Neural cell (in vitro differentiated cells): ENCODE results near the gene APBA2. TPM values are rescaled to one million over a fixed set of nuclear protein-coding genes. Genes with fewer than 3 reads are reported as not detected.

ENCODE experiments used
- H2AFZ ChIP-seq: fragments of 200-600, 300-800 bp; sonication (generic), shearing (Covaris generic); 2 replicates; pipeline ENCODE4 v1.6.0; 2014; ENCODE audit warnings: low read depth, mild to moderate bottlenecking, antibody characterized with exemption, low read length, moderate library complexity
- H3F3A ChIP-seq: fragments of 200-600 bp; shearing (Covaris generic); 2 replicates; pipeline ENCODE4 v1.6.1; 2016; ENCODE audit warnings: mild to moderate bottlenecking, moderate library complexity, mixed read lengths, antibody characterized with exemption, low read length; ENCODE audit not compliant: insufficient read depth, poor library complexity, severe bottlenecking
- H3K27ac ChIP-seq: fragments of 200-600, 300-800 bp; sonication (generic), shearing (Covaris generic); 2 replicates; pipeline ENCODE4 v1.5.1; 2014; ENCODE audit warnings: mild to moderate bottlenecking, low read length, moderate library complexity
- H3K27me3 ChIP-seq: fragments of 300-800, 200-600 bp; sonication (generic), shearing (Covaris generic); 2 replicates; pipeline ENCODE4 v1.6.0; 2014; ENCODE audit warnings: mild to moderate bottlenecking, low read depth, low read length, moderate library complexity; ENCODE audit not compliant: insufficient read depth
- H3K36me3 ChIP-seq: fragments of 300-800, 200-600 bp; sonication (generic), shearing (Covaris generic); 2 replicates; pipeline ENCODE4 v1.5.1; 2014; ENCODE audit warnings: mild to moderate bottlenecking, antibody characterized with exemption, low read length, moderate library complexity; ENCODE audit not compliant: insufficient read depth
- H3K4me2 ChIP-seq: fragments of 300-800, 200-600 bp; sonication (generic), shearing (Covaris generic); 2 replicates; pipeline ENCODE4 v1.6.0; 2014; ENCODE audit warnings: mild to moderate bottlenecking, low read length
- H3K4me3 ChIP-seq: fragments of 300-800, 200-600 bp; sonication (generic), shearing (Covaris generic); 2 replicates; pipeline ENCODE4 v1.5.1; 2014; ENCODE audit warnings: mild to moderate bottlenecking, low read length, moderate library complexity
- H3K79me2 ChIP-seq: fragments of 200-600 bp; shearing (Covaris generic); replicated peaks from 2 replicates; pipeline ENCODE4 v1.6.0; 2014; ENCODE audit warnings: mild to moderate bottlenecking, low read length, moderate library complexity; ENCODE audit not compliant: insufficient read depth
- H3K9ac ChIP-seq: fragments of 300-800, 200-600 bp; sonication (generic), shearing (Covaris generic); 2 replicates; pipeline ENCODE4 v1.6.1; 2016; ENCODE audit warnings: mild to moderate bottlenecking, low read length, mixed read lengths
- H3K9me2 ChIP-seq: fragments of 200-600 bp; shearing (Covaris generic); 2 replicates; pipeline ENCODE4 v1.6.1; 2016; ENCODE audit warnings: mild to moderate bottlenecking, low read length, mixed read lengths; ENCODE audit not compliant: insufficient read depth
- H3K9me3 ChIP-seq: fragments of 200-600, 300-800 bp; sonication (generic), shearing (Covaris generic); 2 replicates; pipeline ENCODE4 v1.6.1; 2016; ENCODE audit warnings: mild to moderate bottlenecking, mixed run types, low read length, moderate library complexity, mixed read lengths
- H4K20me1 ChIP-seq: fragments of 200-600 bp; shearing (Covaris generic); 2 replicates; pipeline ENCODE4 v1.6.1; 2016; ENCODE audit warnings: mild to moderate bottlenecking, mixed run types; ENCODE audit not compliant: insufficient read depth
- CTCF ChIP-seq: fragments of 450-650 bp; IDR thresholded peaks from 2 replicates; pipeline ENCODE4 v1.5.1; 2014; ENCODE audit warnings: antibody characterized with exemption, mild to moderate bottlenecking, moderate library complexity; ENCODE audit not compliant: poor library complexity, severe bottlenecking
- EP300 ChIP-seq: fragments of 450-650 bp; conservative IDR thresholded peaks from 2 replicates; pipeline ENCODE4 v1.6.1; 2014; ENCODE audit warnings: antibody characterized with exemption, mild to moderate bottlenecking, moderate library complexity; ENCODE audit not compliant: poor library complexity, severe bottlenecking
- EZH2 ChIP-seq: fragments of 200-600, 300-800 bp; shearing (Covaris generic), sonication (generic); IDR thresholded peaks from 2 replicates; pipeline ENCODE4 v1.6.1; 2014; ENCODE audit warnings: antibody characterized with exemption, low read length, borderline replicate concordance, mild to moderate bottlenecking; ENCODE audit not compliant: insufficient read depth, poor library complexity, severe bottlenecking
- MXI1 ChIP-seq: fragments of 450-650 bp; conservative IDR thresholded peaks from 2 replicates; pipeline ENCODE4 v1.6.1; 2014; ENCODE audit warnings: antibody characterized with exemption, mild to moderate bottlenecking; ENCODE audit not compliant: poor library complexity, severe bottlenecking
- POLR2AphosphoS5 ChIP-seq: IDR thresholded peaks from 2 replicates; pipeline ENCODE4 v1.6.1; 2012
- RAD21 ChIP-seq: fragments of 450-650 bp; conservative IDR thresholded peaks from 2 replicates; pipeline ENCODE4 v1.6.1; 2014; ENCODE audit warnings: antibody characterized with exemption, mild to moderate bottlenecking, moderate library complexity
- SMC3 ChIP-seq: fragments of 450-650 bp; conservative IDR thresholded peaks from 2 replicates; pipeline ENCODE4 v1.6.1; 2014; ENCODE audit warnings: antibody characterized with exemption, mild to moderate bottlenecking, moderate library complexity; ENCODE audit not compliant: poor library complexity
- TAF1 ChIP-seq: IDR thresholded peaks from 2 replicates; pipeline ENCODE4 v1.6.1; 2012; ENCODE audit warnings: low read depth
- polyA plus RNA-seq: library from polyadenylated mRNA; depleted of rRNA; stranded (reverse); fragments of >200 nt; gene quantifications from 2 replicates; pipeline ENCODE4 v1.2.3, GENCODE V29; 2014
- TF ChIP-seq, protein P1 (sequence below): IDR thresholded peaks from 2 replicates; pipeline ENCODE4 v1.6.1; 2012; ENCODE audit warnings: borderline replicate concordance

APBA2 gene
- polyA plus RNA-seq, 1 donor from 2014 or later, result 134 TPM

DNA sequence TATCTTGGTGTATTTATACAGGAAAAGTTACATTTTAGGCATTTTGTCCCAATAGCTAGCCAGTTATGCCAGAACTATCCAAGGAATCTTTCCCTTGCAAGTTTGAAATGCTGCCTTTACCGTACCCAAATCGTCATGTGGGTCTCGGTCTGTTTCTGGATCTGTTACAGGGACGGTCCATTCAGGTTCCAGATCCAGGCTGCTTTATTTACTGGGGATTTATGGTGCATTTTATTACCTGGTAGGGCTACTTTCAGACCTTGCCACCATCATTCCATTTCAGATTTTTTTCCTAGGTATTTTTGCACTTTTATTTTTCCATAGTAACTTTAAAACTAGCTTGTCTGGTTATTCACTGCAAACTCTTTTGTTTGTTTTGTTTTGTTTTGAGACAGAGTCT is 197.4 kb downstream of the APBA2 start:
- Histone ChIP-seq H3K9me2 (no peaks in the 10 kb centered on the region), H4K20me1 (no peaks in the 10 kb centered on the region), H3K4me3 (no peak overlapping the region), H3K9ac (no peak overlapping the region), H3K79me2 (no peaks in the 10 kb centered on the region), H3K27ac (no peak overlapping the region), H3K27me3 (no peaks in the 10 kb centered on the region), H2AFZ (no peak overlapping the region), H3F3A (no peaks in the 10 kb centered on the region), H3K4me2 (no peak overlapping the region), H3K9me3 (no peaks in the 10 kb centered on the region), H3K36me3 (no peaks in the 10 kb centered on the region)
- TF ChIP-seq, protein P1, sequence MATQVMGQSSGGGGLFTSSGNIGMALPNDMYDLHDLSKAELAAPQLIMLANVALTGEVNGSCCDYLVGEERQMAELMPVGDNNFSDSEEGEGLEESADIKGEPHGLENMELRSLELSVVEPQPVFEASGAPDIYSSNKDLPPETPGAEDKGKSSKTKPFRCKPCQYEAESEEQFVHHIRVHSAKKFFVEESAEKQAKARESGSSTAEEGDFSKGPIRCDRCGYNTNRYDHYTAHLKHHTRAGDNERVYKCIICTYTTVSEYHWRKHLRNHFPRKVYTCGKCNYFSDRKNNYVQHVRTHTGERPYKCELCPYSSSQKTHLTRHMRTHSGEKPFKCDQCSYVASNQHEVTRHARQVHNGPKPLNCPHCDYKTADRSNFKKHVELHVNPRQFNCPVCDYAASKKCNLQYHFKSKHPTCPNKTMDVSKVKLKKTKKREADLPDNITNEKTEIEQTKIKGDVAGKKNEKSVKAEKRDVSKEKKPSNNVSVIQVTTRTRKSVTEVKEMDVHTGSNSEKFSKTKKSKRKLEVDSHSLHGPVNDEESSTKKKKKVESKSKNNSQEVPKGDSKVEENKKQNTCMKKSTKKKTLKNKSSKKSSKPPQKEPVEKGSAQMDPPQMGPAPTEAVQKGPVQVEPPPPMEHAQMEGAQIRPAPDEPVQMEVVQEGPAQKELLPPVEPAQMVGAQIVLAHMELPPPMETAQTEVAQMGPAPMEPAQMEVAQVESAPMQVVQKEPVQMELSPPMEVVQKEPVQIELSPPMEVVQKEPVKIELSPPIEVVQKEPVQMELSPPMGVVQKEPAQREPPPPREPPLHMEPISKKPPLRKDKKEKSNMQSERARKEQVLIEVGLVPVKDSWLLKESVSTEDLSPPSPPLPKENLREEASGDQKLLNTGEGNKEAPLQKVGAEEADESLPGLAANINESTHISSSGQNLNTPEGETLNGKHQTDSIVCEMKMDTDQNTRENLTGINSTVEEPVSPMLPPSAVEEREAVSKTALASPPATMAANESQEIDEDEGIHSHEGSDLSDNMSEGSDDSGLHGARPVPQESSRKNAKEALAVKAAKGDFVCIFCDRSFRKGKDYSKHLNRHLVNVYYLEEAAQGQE, result no peak
- TF ChIP-seq EP300 (no peak), TAF1 (no peak), EZH2 (no peak), CTCF (no peak), MXI1 (no peak), RAD21 (no peak)

- H2AFZ ChIP-seq, result no peak overlapping the region
- H3K4me2 ChIP-seq, result no peak overlapping the region
- no peaks in the 10 kb centered on the region for H3K9me2 ChIP-seq
- H3K36me3 ChIP-seq, result no peaks in the 10 kb centered on the region
- TF ChIP-seq, protein P1, result no peak
- no peak for TF ChIP-seq CTCF
- no peak for TF ChIP-seq EP300
- TF ChIP-seq EZH2, result no peak
- TF ChIP-seq POLR2AphosphoS5, result no peak
- no peak for TF ChIP-seq SMC3
- TF ChIP-seq TAF1, result no peak
- no peak for TF ChIP-seq RAD21
- no peak for TF ChIP-seq MXI1
- no peaks in the 10 kb centered on the region for H3F3A ChIP-seq
- H3K4me3 ChIP-seq, result no peak overlapping the region
- no peaks in the 10 kb centered on the region for H3K27me3 ChIP-seq
- no peaks in the 10 kb centered on the region for H3K79me2 ChIP-seq
- H4K20me1 ChIP-seq, result no peaks in the 10 kb centered on the region
- H3K9ac ChIP-seq, result no peak overlapping the region
- H3K27ac ChIP-seq, result no peak overlapping the region
- no peaks in the 10 kb centered on the region for H3K9me3 ChIP-seq
Measured at GRCh38 chr15:29083858-29084257, 198.1 kb downstream of the APBA2 start.
